Measurements from ENCODE around the gene CNN2. TPM values are rescaled to one million over a fixed set of nuclear protein-coding genes. Genes with fewer than 3 reads are reported as not detected.
A peak's percentile ranks its signal among the peaks of the same experiment; 100 is the strongest.

CNN2 gene
- total RNA-seq, 1 experiment from 2014 or later, result 97.9 TPM

DNA sequence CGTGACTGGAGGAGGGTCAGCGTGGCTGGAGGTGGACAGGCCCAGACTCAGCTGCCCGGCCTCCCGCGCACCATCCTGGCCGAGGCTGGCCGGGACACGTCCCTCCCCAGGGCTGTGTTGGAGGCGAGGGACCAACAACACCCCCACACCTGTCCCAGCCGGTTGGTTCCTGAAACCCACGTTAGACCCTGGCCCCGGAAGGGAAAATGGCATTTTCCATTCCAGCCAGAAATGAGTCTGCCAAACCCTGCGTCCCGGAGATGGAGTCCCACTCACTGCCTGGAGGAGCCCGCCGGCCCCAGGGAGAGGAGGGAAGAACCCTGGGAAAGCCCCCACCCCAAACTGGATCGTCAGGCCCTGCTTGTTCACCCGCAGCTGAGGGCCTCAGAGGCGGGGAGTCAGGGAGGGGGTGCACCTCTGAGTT, 47.1 kb upstream of the CNN2 start:
- Histone ChIP-seq H3K27ac (ENCODE audit: low read length) (no peak overlapping the region), H3K4me3 (ENCODE audit: low read length) (no peak overlapping the region), H4K20me1 (ENCODE audit: low read length) (no peaks in the 10 kb centered on the region), H3K9me2 (replicated peaks; ENCODE audit: low read length) (no peaks in the 10 kb centered on the region), H3K9me3 (ENCODE audit: low read length) (no peaks in the 10 kb centered on the region), H3K27me3 (ENCODE audit: low read length) (no peaks in the 10 kb centered on the region), H3K9ac (ENCODE audit: low read length) (no peak overlapping the region), H2AFZ (ENCODE audit: low read length) (no peak overlapping the region), H3K4me2 (ENCODE audit: low read length) (no peak overlapping the region), H3K4me1 (ENCODE audit: insufficient read depth, low read length) (peaks cover 8% of the 10 kb centered on the region), H3K36me3 (ENCODE audit: low read depth, low read length) (no peaks in the 10 kb centered on the region), H3K79me2 (ENCODE audit: low read length) (peaks cover 2% of the 10 kb centered on the region), H3F3A (ENCODE audit: low read length, unreplicated experiment) (no peaks in the 10 kb centered on the region)
- intact Hi-C loops (cut with micrococcal nuclease), result no loop called here
- BruUV-seq (replicated peaks), result no TSS peak
- DNase-seq (no peak), ATAC-seq (no peak)
- POLR2A ChIA-PET (ENCODE audit: unreplicated experiment), result no interaction called here
- TF ChIP-seq EZH2phosphoT487 (IDR thresholded peaks at IDR 0.05; ENCODE audit: borderline replicate concordance, low read length), result no peak
- TF ChIP-seq, protein P1, sequence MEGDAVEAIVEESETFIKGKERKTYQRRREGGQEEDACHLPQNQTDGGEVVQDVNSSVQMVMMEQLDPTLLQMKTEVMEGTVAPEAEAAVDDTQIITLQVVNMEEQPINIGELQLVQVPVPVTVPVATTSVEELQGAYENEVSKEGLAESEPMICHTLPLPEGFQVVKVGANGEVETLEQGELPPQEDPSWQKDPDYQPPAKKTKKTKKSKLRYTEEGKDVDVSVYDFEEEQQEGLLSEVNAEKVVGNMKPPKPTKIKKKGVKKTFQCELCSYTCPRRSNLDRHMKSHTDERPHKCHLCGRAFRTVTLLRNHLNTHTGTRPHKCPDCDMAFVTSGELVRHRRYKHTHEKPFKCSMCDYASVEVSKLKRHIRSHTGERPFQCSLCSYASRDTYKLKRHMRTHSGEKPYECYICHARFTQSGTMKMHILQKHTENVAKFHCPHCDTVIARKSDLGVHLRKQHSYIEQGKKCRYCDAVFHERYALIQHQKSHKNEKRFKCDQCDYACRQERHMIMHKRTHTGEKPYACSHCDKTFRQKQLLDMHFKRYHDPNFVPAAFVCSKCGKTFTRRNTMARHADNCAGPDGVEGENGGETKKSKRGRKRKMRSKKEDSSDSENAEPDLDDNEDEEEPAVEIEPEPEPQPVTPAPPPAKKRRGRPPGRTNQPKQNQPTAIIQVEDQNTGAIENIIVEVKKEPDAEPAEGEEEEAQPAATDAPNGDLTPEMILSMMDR (conservative IDR thresholded peaks at IDR 0.05; ENCODE audit: low read depth, low read length), result no peak
- CTCF ChIA-PET, result no interaction called here

DNA sequence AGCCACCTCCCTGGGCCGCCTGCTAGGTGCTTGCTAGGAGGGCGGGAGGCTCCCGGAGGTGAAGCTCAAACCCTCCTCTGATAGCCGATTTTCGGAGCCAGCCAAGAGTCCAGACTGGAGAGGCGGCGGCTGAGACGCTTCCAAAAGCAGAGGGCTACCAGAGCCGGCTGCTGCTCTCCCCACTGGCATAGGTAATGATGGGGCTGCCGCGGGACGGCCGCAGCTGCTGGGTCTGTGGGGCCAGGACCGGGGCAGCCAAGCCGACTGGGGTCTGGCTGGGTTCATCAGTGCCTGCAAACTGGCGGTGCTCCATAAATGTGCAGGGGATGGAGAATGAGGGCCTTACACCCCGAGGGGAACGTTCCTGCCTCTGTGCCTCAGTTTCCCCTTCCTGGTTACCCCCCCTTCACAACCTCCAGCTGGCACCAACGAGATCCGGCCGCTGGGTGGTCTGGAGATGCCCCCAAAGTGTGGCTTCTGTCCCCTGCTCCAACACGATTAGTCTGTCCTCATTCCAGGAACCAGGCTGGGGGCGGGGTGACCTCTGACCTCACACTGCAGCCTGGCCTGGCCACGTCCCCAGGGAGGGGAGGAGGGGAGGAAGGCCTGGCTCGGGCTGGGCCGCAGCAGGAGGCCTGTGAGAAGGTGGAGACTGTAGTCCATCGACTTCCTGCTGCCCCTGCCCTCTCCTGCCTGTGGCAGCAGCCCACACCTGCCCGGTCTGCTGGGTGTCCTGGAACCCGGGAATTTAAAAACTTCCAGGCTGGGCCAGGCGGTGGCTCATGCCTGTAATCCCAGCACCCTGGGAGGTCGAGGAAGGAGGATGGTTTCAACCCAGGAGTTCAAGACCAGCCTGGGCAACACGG, 46.0 kb upstream of the CNN2 start:
- ChIA-PET CTCF (no interaction called here), POLR2A (ENCODE audit: unreplicated experiment) (no interaction called here)
- no peak for TF ChIP-seq EZH2 (IDR thresholded peaks at IDR 0.05; ENCODE audit: low read length, unreplicated experiment)
- no peak for TF ChIP-seq EZH2phosphoT487 (IDR thresholded peaks at IDR 0.05; ENCODE audit: borderline replicate concordance, low read length)
- TF ChIP-seq, protein P1 (conservative IDR thresholded peaks at IDR 0.05; ENCODE audit: low read depth, low read length), result no peak
- no peaks in the 10 kb centered on the region for H3K9me2 ChIP-seq (replicated peaks; ENCODE audit: low read length)
- no peak overlapping the region for H3K4me3 ChIP-seq (ENCODE audit: low read length)
- no peak overlapping the region for H3K27ac ChIP-seq (ENCODE audit: low read length)
- intact Hi-C loops (cut with micrococcal nuclease), result no loop called here
- no peak overlapping the region for H2AFZ ChIP-seq (ENCODE audit: low read length)
- H3K27me3 ChIP-seq (ENCODE audit: low read length), result no peaks in the 10 kb centered on the region
- ATAC-seq, result no peak
- no peaks in the 10 kb centered on the region for H3F3A ChIP-seq (ENCODE audit: low read length, unreplicated experiment)
- no peaks in the 10 kb centered on the region for H3K36me3 ChIP-seq (ENCODE audit: low read depth, low read length)
- BruUV-seq (replicated peaks), result no TSS peak
- peaks cover 8% of the 10 kb centered on the region for H3K4me1 ChIP-seq (ENCODE audit: insufficient read depth, low read length)
- no peak overlapping the region for H3K9ac ChIP-seq (ENCODE audit: low read length)
- no peaks in the 10 kb centered on the region for H3K9me3 ChIP-seq (ENCODE audit: low read length)
- no peak overlapping the region for H3K4me2 ChIP-seq (ENCODE audit: low read length)
- H4K20me1 ChIP-seq (ENCODE audit: low read length), result no peaks in the 10 kb centered on the region
- H3K79me2 ChIP-seq (ENCODE audit: low read length), result peaks cover 12% of the 10 kb centered on the region
- no peak for DNase-seq

DNA sequence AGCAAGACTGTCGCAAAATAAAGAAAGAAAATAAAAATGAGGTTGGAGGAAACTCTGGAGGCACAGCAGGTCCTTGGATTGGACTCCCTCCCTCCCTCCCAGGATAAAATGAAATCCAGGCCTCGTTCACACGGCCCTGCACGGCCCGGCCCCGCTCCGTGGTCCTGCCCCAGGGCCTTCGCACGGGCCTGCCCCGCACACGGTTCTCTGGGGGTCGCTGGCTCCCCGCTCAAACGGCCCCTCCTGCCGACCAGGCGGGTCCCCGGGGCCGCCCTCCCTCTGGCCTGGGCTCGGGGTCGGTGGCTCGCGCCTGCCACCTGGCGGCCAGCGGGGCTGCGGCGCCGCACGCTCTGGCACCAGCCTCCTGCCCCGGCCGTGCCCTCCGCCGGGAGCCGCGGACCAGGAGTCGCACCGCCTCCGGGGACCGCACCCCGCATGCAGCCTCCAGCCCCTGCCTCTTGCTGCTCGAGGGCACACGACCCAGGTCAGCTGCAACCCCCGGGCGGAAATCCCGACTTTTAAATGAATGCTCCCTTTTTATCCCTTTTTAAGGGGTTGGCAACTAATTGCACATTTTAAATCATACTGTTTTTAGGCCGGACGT, 43.7 kb upstream of the CNN2 start:
- POLR2A ChIA-PET (ENCODE audit: unreplicated experiment), result no interaction called here
- CTCF ChIA-PET, result no interaction called here
- Histone ChIP-seq H3K9me2 (replicated peaks; ENCODE audit: low read length) (no peaks in the 10 kb centered on the region), H4K20me1 (ENCODE audit: low read length) (no peaks in the 10 kb centered on the region), H3K4me2 (ENCODE audit: low read length) (peak overlapping the region; percentile 82), H3K79me2 (ENCODE audit: low read length) (peaks cover 14% of the 10 kb centered on the region), H3F3A (ENCODE audit: low read length, unreplicated experiment) (no peaks in the 10 kb centered on the region), H3K27ac (ENCODE audit: low read length) (no peak overlapping the region), H3K4me3 (ENCODE audit: low read length) (peak overlapping the region; percentile 67), H3K9me3 (ENCODE audit: low read length) (no peaks in the 10 kb centered on the region), H2AFZ (ENCODE audit: low read length) (peak overlapping the region; percentile 80; the same call in 1 of the 2 replicates), H3K4me1 (ENCODE audit: insufficient read depth, low read length) (peaks cover 8% of the 10 kb centered on the region), H3K9ac (ENCODE audit: low read length) (no peak overlapping the region), H3K36me3 (ENCODE audit: low read depth, low read length) (no peaks in the 10 kb centered on the region), H3K27me3 (ENCODE audit: low read length) (no peaks in the 10 kb centered on the region)
- TF ChIP-seq EZH2 (IDR thresholded peaks at IDR 0.05; ENCODE audit: low read length, unreplicated experiment) (no peak), EZH2phosphoT487 (IDR thresholded peaks at IDR 0.05; ENCODE audit: borderline replicate concordance, low read length) (no peak)
- TF ChIP-seq, protein P1 (conservative IDR thresholded peaks at IDR 0.05; ENCODE audit: low read depth, low read length), result peak; percentile 78
- intact Hi-C loops (cut with micrococcal nuclease), result loop anchor here (1.0 kb wide), 2 partner anchors 57 to 61 kb away; no protein-coding TSS in a partner anchor
- BruUV-seq (replicated peaks), result no TSS peak
- ATAC-seq, result peak; percentile 89
- peak; percentile 68 for DNase-seq
